Gastroesophageal sphincter (tissue), 3 donors: Measurements from ENCODE around the gene STX10.

Experiments
- CTCF ChIP-seq, 4 experiments: fragments of 200-600 bp in 2 of 4; fragments of 450-650 bp in 2 of 4; sonication (generic) in 1 of 4; IDR thresholded peaks; one replicate each; pipeline ENCODE4 v1.5.1; 2017 to 2019; ENCODE audit warnings: antibody characterized with exemption in 4 of 4, mild to moderate bottlenecking in 2 of 4, moderate library complexity in 2 of 4
- EP300 ChIP-seq: sonication (generic); formaldehyde crosslinking; IDR thresholded peaks from one replicate; pipeline ENCODE4 v1.6.1; 2017; ENCODE audit warnings: antibody characterized with exemption, mild to moderate bottlenecking
- POLR2AphosphoS5 ChIP-seq: sonication (generic); formaldehyde crosslinking; IDR thresholded peaks from one replicate; pipeline ENCODE4 v1.6.1; 2017; ENCODE audit warnings: antibody characterized with exemption

DNA sequence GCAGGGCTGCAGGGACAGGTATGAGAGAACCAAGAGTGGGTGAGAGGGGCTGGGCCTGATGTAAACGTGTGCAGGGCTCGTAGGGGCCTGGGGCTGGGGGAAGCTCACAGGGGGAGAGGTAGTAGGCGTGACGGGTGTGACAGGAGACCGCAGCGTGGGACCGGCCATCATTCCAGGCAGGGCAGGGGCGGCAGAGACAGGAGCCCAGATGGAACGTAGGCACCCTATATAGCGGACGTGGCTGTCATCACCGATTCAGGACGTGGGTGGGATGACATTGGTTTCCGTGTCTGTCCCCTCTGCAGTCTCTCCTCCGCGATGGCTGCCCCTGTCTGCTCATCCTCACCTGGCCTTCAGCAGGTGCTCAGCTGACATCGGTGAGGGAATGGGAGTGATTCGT, 48.5 kb upstream of the STX10 start:
- no peak for TF ChIP-seq CTCF (IDR thresholded peaks at IDR 0.05)
- TF ChIP-seq POLR2AphosphoS5: no peak
- TF ChIP-seq EP300: no peak
